Stimulated activated CD8-positive, alpha-beta memory T cell treated with anti-CD3 and anti-CD28 coated beads, Interleukin-4, amount 100 ng/mL, for 24 hours (primary cell): Measurements from ENCODE around the gene MCIDAS.

Experiments
- DNase-seq: peaks from one replicate; pipeline ENCODE4 v3.0.0-alpha.2; 2020; ENCODE audit warnings: low read depth

MCIDAS gene

DNA sequence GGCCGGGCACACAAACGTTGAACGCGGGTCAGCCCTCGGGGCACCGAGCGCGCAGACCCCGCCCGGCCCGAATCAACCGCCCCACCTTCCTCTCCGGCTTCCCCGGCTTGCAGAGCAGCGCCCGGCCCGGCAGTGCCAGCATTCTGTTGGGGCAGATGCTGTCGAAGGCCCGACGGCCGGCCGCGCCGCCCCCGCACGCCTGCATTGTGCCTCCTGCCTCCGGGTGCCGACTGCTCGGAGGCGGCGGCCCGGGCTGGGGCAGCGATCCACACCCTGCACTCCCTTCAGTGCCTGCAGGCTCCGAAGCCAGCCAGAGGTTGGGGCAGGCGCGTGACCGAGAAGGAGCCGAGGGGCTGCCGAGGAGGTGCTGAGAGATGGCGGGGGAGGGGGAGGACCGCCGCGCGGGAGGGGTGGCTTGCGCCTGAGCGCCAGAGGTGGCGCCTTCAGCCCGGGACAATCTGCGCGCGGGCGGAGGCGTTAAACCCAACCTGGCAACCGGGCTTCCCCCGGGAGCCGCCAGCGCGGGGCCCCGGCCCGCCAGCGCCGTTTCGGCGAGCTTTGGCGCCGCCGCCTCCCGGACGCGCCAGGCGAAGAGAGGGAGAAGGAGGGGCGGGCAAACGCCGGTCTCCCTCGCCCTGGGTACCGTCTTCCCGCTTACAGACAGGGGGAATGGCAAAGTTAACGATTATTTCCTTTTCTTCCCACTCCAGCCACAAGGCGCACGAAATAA is at the start of gene MCIDAS:
MCIDAS (minus strand) TSS at position 382 of the 730 bp plus-strand sequence; CDS start at position 205, 177 bp downstream.
- DNase-seq = peak; percentile 60

DNA sequence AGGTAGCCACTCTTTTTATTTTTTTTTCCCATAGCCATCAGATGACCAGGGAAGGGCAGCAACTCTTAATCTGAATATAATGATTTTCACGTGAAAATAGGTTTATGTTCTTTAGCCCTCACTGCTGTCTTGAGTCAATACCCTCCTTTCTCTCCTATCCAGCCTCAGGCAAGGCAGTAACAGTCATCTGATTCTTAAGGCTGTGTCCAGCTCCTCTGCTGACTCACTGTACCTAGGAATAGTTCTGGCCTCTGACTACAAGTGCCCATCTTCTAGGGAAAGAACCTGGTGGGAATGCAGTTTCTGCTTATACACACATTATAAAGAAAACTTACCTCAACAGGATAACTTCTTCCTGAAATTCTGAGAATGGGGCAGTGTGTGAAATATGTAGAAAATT is 49.7 kb upstream of the MCIDAS start:
- no peak for DNase-seq

DNA sequence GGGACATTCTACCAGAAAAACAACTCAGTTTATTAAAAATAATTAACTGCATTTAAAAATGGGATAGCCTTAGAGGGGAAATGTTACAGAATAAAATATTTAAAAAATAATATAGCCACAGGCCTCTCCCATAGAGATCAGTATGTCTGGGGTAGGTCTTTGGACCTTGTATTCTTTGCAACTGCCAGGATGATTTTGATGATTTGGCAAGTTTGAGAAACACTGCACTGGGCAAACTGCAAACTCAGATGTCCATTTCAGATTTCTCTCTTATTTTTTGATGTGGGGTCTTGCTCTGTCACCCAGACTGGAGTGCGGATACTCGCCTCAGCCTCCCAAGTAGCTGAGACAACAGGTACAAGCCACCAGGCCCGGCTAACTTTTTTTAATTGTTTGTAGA is 31.2 kb upstream of the MCIDAS start:
- no peak for DNase-seq

DNA sequence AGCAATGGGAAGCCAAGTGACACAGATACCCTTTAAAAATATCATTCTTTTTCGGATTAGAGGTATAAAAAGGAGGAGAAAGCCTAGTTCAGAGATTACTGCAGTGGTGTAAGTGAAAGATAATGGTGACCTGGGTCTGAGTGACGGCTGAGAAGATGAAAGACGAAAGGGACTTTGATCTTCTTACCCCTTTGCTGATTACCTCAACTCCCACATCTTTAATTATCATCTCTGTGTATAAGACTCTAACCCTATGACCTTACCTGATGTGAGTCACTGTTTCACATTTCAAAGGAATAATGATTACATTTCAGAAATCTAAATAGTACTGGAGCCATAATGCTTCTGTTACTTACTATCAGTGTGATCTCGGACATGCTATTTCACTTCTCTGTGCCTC is 27.7 kb upstream of the MCIDAS start:
- no peak for DNase-seq

DNA sequence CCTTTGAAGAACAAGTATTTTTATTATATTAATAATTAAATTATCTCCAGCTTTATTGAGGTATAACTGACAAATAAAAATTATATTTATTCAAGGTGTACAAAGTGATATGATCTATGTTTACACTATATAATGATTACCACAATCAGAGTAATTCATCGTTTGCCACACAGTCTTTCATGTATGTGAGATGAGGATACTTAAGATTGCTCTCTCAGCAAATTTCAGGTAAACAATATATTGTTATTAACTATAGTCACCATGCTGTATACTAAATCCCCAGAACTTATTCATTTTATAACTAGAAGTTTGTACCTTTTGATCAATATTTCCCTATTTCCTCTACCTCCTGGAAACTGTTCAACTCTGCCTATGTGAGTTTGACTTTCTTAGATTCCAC is 22.9 kb upstream of the MCIDAS start:
- no peak for DNase-seq

DNA sequence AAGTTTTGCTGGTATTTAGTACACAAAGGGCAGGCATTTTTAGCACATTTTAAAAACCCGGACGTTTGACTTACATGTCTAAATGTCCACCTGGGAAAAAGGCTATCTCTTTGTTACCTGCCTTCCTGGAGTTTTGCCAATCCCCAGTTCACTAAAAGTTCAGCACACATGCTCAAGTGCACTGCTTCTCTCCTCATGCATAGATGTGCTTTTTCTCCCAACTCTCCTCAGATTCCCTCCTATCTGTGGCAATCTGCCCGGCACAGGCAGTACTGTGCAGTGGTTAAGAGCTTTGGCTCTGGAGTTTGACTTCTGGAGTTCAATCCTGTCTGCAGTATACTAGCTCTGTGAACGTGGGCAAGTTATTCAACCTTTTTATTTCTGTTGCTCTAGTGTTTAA is 14.6 kb upstream of the MCIDAS start:
- DNase-seq = no peak

DNA sequence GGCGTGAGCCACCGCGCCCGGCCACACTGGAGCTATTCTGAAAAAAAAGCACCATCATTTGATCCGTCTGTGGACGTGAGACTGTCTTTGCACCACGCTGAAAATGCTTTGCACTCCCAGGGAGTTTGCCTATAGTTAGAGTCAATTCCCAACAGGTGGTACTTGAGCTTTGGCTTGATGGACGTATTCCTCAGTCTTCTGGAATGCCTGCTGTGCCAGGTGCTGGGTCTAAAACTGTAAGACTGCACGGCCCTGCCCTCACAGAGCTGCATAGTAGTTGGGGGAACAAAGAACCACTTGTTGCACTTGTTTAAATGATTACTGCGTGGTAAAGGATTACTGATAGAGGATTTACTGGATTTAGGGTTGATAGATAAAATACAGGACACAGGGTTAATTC is 9.7 kb upstream of the MCIDAS start:
- no peak for DNase-seq

DNA sequence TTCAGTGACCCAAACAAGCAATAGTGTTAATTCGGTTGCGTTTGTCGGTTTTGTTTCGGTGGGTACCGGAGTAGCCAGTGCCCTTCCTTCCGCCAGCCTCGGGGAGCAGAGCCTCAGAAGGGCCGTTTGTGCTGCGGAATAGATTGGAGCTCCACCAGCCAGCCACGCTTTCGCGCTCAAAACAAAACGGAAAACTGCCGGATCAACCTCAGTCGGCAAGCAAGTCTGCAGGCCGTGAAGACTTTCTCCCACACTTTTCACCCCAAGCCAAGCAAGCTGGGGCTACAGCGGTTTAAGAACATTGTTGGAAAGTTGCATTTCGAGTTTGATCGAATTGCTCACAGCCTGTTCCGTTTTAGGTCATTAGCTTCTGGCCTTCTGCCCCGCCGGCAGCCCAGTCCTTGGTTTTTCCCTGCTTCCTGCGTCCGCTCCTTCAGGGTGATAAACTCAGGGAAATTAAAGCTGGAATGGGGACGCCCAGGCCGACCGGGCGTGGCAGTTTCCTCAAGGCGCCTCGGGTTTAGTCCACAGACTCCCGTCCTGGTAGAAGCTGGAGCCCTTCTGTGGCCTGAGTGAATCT is 7.1 kb upstream of the MCIDAS start:
- no peak for DNase-seq

DNA sequence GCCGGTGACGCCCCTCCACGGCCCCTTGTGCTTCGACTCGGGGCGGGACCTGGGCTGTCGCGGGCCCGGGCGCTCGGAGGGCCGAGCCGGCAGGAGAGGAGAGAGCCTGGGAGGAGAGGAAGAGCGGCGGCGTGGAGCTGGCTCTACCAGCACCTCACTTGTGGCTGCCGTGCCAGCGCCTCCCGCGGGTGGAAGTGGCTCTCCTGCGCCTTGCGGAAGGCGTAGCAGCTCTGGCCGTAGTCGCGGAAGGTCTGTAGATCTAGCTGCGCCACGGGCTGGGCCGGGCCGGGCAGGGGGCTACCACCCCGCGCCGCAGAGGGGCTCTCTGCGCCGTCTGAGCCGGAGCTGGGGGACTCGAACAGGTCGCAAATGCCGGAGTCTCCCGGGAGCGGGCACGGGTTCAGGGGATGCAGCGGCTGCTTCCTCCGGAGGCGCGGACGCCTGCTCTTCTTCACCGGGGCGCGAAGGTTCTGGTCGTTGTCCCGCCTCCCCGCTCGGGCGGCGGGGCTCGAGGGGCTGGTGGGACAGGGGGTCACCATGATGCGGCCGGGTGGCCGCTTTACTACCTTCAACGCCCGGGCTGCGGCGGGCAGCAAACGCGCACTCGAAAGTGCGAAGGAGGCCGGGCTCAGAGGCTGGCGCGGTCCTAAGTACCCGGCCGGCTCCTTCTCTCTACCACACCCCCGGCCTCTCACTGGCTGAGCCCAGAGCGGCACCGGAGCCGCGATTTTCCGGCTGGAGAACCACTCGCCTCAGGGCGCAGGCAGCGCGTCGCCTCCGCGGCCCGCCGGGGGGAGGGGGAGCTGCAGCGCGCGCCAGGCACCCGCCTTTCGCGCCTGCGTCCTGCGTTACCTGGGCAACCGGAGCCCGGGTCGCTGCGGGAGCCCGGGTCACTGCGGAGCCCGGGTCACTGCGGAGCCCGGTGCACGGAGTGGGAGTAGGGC is 6.1 kb upstream of the MCIDAS start, which contains the start of gene CCNO:
CCNO (minus strand) TSS at position 624 of the 944 bp plus-strand sequence; CDS start at position 539, 85 bp downstream.
- peak; percentile 44 for DNase-seq

DNA sequence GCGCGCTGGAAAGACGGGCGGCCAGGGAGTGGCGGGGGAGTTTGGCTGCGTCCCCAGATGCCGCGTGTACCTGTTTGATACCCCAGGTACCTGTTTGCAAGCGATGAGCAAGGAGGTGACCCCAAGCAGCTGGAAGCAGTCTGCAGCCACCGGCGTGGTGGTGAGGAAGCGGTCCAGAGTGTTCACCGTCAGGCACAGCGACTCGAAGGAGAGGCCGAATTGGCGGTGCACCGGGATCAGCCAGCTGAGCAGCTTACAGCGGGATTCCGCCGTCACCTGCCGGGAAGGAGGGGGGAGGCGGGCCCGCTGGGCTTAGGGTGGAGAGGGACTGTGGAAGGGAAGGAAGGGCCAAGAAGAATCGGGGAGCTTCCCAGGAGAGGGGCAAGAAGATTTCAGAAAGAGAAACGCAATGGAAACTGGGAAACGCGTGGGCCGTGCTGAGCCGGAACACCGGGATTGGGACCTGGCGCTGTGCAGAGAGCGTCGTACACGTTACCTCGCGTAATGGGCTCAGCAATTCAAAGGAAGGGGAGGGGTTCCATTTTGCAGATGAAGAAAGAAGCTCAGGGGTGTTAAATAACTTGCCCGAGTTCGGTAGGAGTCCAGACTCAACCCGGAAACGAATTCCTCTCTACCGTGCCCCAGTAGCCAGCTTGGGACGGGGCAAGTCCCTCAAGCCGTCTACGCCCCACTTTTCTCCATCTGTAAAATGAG is 5.3 kb upstream of the MCIDAS start:
- no peak for DNase-seq

DNA sequence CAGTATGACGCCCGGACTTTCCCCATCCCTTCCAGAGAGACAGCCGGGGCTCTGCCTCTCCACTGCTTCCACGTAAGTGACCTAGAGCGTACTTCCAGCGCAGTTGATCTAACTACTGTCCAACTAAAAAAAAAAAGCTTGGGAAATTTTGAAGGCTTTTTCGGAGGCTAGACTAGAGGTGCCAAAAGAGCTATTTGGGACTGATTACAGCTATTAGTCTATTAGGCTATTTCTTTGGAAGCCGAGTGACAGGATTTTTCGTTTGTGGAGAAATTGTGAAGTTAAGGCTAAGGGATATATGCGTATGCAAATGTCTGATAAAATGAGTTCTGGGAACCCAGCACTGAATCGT is 4.8 kb upstream of the MCIDAS start:
- no peak for DNase-seq

DNA sequence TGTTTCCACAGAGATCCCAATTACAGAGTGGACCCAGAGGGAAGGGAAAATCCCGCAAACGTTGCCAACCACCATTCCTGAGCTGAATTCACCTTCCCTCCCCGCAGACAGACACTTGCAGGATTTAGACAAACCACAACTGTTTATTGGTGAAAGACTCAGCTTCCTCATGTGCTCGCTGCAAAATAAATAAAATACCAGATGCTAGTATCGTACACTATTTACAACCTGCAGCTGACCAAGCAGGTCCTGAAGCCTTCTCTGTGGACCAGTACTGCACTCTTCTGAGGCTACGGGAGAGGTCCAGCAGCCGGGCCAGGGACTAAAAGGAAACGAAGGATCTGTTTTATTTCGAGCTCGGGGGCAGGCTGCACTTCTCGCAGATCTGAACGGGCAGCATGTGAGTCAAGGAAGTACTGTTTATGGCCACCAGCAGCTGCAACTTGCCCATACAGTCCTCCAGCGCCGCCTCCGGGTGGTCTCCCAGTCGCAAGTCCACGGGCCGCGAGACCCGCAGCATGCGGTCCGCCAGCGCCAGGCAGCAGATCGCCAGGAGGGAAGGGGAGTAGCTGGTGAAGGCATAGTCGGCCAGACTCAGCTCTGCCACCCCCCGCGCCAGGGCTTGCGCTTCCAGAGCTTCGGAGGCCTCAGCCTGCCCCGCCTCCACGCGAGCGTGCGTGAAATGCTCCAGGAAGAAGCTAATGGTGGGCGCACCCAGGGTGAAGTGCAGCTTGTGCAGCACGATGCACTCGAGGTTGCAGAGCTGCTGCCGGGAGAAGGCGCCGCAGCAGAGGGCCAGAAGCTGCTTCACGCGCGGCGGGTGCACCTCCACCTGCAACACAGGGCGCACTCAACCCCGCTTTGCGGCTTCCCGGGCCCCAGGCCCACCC is 4.2 kb upstream of the MCIDAS start:
- DNase-seq = no peak

DNA sequence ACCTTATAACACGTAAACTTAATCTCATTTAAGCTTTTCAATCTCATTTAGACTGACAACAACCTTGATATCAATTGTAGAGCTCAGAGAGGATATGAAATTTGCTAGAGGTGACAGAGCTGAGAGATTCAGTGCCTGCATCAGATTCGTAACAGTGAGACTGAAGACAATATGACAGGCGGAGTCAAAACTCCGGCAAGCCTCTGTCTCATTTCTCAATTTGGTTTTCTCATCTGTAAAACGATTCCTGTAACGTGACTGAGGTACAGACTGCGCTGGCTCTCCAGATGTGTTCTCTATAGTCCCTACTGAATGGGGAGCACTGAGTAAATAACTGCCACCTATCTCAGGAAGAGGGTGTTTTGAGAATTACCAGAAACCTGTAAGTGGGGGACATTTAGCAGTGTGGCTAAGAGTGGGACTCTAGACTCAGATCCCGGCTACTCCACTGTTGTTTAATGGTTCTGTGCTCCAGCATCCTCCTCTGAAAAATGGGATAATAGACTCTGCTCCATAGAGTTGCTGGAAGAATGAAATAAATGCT is 3.0 kb upstream of the MCIDAS start:
- no peak for DNase-seq

DNA sequence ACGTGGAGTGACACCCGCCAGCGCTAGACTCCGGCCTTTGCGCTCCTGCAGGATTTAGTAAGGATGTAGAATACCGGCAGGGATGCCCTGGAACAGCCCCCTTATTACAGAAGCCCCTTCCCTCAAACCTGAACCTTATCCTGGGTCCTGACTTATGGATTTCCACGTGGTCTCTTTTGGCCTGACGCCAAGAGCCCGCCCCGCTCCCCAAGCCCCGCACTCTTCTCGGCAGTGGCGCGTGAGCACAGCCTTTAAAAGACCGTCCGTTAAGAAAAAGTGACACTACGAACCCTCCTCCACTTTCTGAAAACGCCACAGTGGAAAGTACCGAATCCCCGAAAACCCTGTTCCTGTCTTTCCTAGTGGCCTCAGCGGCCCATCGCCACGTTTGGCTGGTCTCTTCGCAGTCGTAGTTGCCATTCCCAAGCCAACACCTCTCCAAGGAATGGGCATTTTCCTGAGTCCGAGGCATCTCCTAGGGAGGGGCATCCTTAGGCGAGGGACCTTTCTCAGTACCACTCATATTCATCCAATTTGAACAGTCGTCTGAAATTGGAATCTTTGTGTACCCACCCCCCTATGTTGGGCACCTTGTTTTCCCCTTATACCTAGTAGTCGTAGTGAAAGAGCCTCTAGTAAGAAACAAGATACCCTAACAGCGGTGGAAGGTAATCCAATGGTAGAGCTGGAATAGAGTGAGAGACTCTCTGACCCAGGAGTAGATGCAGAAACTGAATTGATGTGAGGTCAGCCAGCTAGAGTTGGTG is 732 bp upstream of the MCIDAS start:
- DNase-seq = no peak

DNA sequence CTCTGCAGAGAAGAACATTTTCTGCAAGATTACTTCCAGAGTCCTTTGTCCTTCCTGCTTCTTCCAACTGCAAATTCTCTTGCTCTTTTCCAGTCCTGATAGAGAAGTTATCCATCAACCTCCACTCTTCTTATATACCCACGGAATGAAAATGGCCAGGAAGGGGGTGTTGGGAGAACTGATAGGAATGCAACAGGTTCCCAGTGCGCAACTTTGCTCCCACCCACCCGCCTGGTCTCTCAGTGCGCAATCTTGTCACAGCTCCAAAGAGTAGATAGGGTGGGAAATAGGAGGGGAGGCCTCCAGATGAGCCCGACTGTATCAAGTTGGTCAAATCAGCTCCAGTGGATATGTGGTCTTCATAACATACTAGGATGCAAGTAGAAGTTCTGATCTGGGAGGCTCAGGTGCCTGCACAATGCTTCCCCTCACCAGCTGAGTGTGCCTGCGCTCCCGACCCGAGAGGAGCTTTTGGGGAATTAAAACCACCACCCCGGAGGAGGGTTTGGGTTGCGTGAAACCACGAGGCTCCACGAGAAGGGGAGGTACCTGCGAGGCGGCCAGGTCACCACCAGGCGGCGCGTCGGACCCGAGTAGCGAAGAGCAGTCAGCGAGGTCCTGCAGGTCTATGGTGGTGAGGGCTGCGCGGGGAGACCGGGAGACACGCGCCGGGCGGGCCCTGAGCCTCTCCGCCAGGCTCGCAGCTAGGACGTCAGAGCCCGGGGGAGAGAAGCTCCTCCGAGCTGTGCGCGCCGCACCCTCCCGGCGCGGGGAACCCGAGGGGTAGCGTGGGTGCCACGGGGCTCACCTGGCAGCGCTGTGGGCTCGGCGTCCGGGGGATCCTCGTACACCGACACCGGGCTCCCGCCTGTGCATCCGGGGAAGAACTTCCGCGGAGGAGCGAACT is 835 bp downstream of the MCIDAS start:
- DNase-seq = peak; percentile 56

DNA sequence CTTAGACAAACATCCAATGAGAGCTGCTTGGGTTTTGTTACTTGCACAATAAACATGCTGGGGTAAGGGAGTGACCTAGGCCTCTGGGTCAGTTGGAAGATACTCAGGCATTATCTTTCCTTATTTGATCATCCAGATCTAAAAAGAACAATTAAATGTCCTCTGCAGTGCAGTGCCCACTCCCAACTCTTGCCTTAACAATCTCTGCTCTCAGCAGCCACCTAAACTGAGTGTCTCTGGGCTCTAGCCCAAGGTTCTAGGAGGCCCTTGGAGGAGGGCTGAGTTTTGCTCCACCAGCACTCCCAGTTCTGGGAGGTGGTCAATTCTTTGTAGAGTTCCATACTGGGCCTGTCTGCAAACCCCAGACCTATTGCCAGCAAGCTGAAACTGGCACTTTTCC is 1.8 kb downstream of the MCIDAS start:
- no peak for DNase-seq

DNA sequence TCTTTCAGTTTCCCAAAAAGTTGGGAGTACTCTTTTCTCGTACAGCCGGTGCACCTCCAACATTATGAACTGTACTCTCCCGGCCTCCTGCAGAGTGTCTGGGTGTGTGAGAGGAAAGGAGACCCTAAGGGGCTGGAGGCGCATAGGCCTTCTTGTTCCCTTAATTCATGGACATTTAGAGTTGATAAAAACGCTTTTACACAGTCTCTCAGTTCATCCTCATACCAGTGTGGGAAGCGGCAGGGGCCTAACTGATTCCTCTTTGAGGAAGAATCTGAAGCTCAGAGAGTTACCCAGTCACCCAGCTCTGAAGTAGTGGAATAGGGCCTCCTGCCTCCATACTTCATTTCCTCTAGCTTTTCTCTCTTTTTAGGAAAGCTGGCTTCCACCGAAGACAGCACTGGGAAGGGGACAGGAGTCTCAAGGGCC is 3.3 kb downstream of the MCIDAS start:
- DNase-seq = no peak

DNA sequence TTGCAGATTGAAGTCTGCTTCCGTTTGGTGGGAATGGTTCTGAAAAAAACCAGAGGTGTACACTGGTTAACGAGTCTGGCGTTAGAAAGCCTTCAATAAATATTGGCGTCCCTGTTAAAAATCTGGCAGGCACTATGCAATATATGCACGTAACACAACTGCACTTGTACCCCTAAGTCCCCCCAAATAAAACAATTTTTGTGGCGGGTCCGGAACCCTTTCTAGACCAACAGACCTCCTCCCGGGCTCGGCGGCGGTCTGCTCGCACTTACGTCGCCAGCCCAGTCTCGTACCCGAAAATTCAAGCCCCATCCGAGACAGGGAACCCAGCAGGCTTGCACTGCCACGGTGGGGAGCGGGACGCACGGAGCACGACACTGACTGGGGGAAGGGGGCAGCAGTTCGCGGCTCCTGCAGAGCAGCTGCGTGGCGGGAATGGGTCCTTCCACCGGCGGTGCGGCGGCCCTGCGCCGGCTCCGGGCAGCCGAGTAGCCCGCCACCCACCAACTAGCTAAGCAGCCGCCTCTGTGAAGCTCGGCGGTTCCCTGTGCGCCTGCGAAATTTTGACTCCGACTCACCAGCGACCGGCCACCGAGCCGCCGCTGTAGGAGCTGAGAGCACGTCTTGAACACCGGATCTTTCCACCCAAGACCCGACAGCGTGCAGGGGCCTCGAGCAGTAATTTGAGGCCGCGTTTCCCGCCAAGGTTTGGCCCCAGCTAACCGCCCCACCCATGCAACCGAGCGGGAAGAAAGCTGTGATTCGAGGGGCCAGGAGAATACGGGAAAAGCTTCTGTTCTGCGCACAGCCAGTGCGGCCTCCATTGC is 3.9 kb downstream of the MCIDAS start:
- DNase-seq = no peak
